ENCODE measurements around the gene B3GNT8. TPM values are rescaled to one million over a fixed set of nuclear protein-coding genes. Genes with fewer than 3 reads are reported as not detected.

Gene B3GNT8
- total RNA-seq, 5 donors from 2014 or later (not counting 1 experiment from before 2014, with no cell fraction given) = 0.76 to 5.0 (median 1.3) TPM

DNA sequence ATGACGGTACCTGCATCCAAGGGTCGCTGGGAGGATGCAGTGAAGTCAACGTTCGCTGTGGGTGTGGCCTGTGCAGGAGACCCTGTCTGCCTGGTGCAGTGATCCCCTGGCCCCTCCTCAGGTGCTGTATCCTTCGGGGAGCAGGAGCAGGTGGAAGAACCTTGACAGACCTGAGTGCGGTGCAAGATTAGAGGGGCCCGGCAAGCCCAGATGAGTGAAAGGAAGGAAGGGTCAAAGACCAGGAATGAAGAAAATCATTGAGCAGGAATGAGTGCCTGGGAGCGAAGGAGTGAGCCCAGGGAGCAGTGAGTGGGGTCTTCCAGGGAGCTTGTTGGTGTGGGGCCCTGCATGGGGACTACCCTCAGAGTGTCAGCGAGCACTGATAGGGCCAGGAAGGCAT, 12.7 kb downstream of the B3GNT8 start:
- Histone ChIP-seq H3K4me3 (ENCODE audit: control insufficient read depth in 1 of 2, extremely low read depth in 1 of 2, low read length in 1 of 2) (no peak overlapping the region), H3K9me3 (no peaks in the 10 kb centered on the region), H3K27me3 (replicated peaks in 1 of 2; ENCODE audit: control insufficient read depth in 2 of 2, extremely low read depth in 1 of 2, insufficient read depth in 2 of 2, low read length in 1 of 2) (no peaks in the 10 kb centered on the region), H3K36me3 (ENCODE audit: control insufficient read depth in 2 of 2, extremely low read depth in 1 of 2, insufficient read depth in 1 of 2, low read length in 1 of 2) (peaks cover 36 to 72% of the 10 kb centered on the region in 2 donors), H3K4me1 (ENCODE audit: control insufficient read depth in 1 of 2, extremely low read depth in 1 of 2, insufficient read depth in 2 of 2, low read length in 2 of 2) (peaks cover 0 to 5% of the 10 kb centered on the region in 2 experiments), H3K27ac (ENCODE audit: low read length) (no peak overlapping the region)
- Mint-ChIP-seq H3K27me3 (no peaks in the 10 kb centered on the region), H3K4me1 (peaks cover 7 to 8% (median 7%) of the 10 kb centered on the region in 3 donors), H3K36me3 (peaks cover 44% of the 10 kb centered on the region), H3K9me3 (no peaks in the 10 kb centered on the region), H3K27ac (no peak overlapping the region), H3K4me3 (no peak overlapping the region)
- ChIA-PET CTCF (no interaction called here), POLR2A (no interaction called here)
- DNase-seq (no peak), ATAC-seq (replicated peaks in 1 of 4) (no peak)
- 98% methylated on average over 7 of the region's 9 CpGs for WGBS (ENCODE audit: insufficient coverage)

DNA sequence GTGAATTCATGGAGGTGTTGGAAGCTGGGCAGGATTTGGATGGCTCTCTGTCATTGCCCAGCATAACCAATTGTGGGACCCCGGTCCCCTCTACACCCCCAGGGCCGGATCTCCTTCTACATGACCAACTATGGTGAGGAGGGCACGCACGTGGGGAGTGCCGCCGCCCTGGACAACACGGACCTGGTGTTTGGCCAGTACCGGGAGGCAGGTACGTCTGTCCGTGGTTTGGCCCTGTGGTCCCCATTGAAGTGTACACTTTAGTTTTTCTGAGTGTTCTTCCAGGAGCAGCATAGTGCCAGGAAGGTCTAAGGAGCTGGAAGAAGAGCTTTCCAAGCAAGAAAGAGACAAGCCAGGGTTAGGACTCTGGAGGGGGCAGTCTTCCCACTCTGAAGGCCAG, 13.2 kb downstream of the B3GNT8 start:
- H3K4me3 ChIP-seq (ENCODE audit: control insufficient read depth in 1 of 2, extremely low read depth in 1 of 2, low read length in 1 of 2) = no peak overlapping the region
- peaks cover 0 to 5% of the 10 kb centered on the region in 2 experiments for H3K4me1 ChIP-seq (ENCODE audit: control insufficient read depth in 1 of 2, extremely low read depth in 1 of 2, insufficient read depth in 2 of 2, low read length in 2 of 2)
- Mint-ChIP-seq H3K4me3 (no peak overlapping the region), H3K4me1 (peaks cover 10 to 12% (median 12%) of the 10 kb centered on the region in 3 donors), H3K27me3 (no peaks in the 10 kb centered on the region), H3K27ac (no peak overlapping the region), H3K9me3 (no peaks in the 10 kb centered on the region), H3K36me3 (peaks cover 40% of the 10 kb centered on the region)
- peaks cover 36 to 67% of the 10 kb centered on the region in 2 donors for H3K36me3 ChIP-seq (ENCODE audit: control insufficient read depth in 2 of 2, extremely low read depth in 1 of 2, insufficient read depth in 1 of 2, low read length in 1 of 2)
- ChIA-PET POLR2A (no interaction called here), CTCF (no interaction called here)
- H3K27me3 ChIP-seq (replicated peaks in 1 of 2; ENCODE audit: control insufficient read depth in 2 of 2, extremely low read depth in 1 of 2, insufficient read depth in 2 of 2, low read length in 1 of 2) = no peaks in the 10 kb centered on the region
- 90% methylated on average over 4 of the region's 10 CpGs for WGBS (ENCODE audit: insufficient coverage)
- H3K9me3 ChIP-seq = no peaks in the 10 kb centered on the region
- no peak for DNase-seq
- H3K27ac ChIP-seq (ENCODE audit: low read length) = no peak overlapping the region
- no peak for ATAC-seq (replicated peaks in 1 of 4)

DNA sequence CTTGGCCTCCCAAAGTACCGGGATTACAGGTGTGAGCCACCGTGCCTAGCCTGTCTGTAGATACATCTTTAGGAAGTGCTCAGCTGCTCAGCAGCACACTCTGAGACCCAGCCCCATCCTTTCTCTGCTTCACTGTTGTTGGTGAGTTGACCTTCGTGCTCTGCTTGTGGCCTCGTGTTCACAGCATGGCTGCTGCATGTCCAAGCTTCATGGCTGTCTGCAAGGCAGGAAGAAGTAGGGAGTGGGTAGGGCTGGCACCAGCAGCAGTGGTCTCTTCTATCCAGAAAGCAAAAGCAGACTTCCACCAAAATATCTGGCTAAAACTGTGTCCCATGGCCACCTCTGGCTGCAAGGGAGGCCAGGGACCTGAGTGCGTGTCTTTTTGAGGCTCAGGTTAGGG, 14.2 kb downstream of the B3GNT8 start:
- no peak overlapping the region for H3K27ac ChIP-seq (ENCODE audit: low read length)
- Mint-ChIP-seq H3K36me3 (peaks cover 33% of the 10 kb centered on the region), H3K4me1 (peaks cover 10 to 14% (median 12%) of the 10 kb centered on the region in 3 donors), H3K27me3 (no peaks in the 10 kb centered on the region), H3K9me3 (no peaks in the 10 kb centered on the region), H3K4me3 (no peak overlapping the region), H3K27ac (no peak overlapping the region)
- peaks cover 0 to 5% of the 10 kb centered on the region in 2 experiments for H3K4me1 ChIP-seq (ENCODE audit: control insufficient read depth in 1 of 2, extremely low read depth in 1 of 2, insufficient read depth in 2 of 2, low read length in 2 of 2)
- H3K4me3 ChIP-seq (ENCODE audit: control insufficient read depth in 1 of 2, extremely low read depth in 1 of 2, low read length in 1 of 2) = no peak overlapping the region
- no peaks in the 10 kb centered on the region for H3K27me3 ChIP-seq (replicated peaks in 1 of 2; ENCODE audit: control insufficient read depth in 2 of 2, extremely low read depth in 1 of 2, insufficient read depth in 2 of 2, low read length in 1 of 2)
- H3K9me3 ChIP-seq = no peaks in the 10 kb centered on the region
- 100% methylated on average over 2 of the region's 5 CpGs for WGBS (ENCODE audit: insufficient coverage)
- ATAC-seq (replicated peaks in 1 of 4) = no peak
- CTCF ChIA-PET = interaction anchor here in 1 of 2 donors (0.7 kb wide), 1 partner anchor 25 kb away, joined by 8 read pairs; no protein-coding TSS in a partner anchor
- no peak for DNase-seq
- peaks cover 36 to 60% of the 10 kb centered on the region in 2 donors for H3K36me3 ChIP-seq (ENCODE audit: control insufficient read depth in 2 of 2, extremely low read depth in 1 of 2, insufficient read depth in 1 of 2, low read length in 1 of 2)
- POLR2A ChIA-PET = no interaction called here

DNA sequence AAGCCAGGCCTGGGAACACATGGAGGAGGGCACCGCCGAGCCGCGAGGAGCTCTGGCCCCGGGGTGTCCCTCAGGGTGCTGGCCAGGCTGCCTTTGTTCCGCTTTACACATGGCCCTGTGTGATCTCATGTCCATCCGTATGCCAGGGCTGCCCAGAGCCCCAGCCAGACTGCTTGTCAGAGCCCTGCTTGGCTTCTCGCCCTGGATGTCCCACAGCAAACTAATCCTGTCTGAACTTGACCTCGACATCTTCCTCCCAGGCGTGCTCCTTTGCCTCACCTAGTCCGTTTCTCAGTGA, 15.3 kb downstream of the B3GNT8 start:
- Mint-ChIP-seq H3K27me3 (no peaks in the 10 kb centered on the region), H3K4me3 (no peak overlapping the region), H3K36me3 (peaks cover 32% of the 10 kb centered on the region), H3K27ac (no peak overlapping the region), H3K4me1 (peaks cover 14 to 17% (median 14%) of the 10 kb centered on the region in 3 donors), H3K9me3 (no peaks in the 10 kb centered on the region)
- no peak overlapping the region for H3K4me3 ChIP-seq (ENCODE audit: control insufficient read depth in 1 of 2, extremely low read depth in 1 of 2, low read length in 1 of 2)
- WGBS (ENCODE audit: insufficient coverage) = 92% methylated on average over 8 of the region's 11 CpGs
- ChIA-PET CTCF (no interaction called here), POLR2A (no interaction called here)
- H3K27me3 ChIP-seq (replicated peaks in 1 of 2; ENCODE audit: control insufficient read depth in 2 of 2, extremely low read depth in 1 of 2, insufficient read depth in 2 of 2, low read length in 1 of 2) = no peaks in the 10 kb centered on the region
- no peak for DNase-seq
- H3K9me3 ChIP-seq = no peaks in the 10 kb centered on the region
- H3K27ac ChIP-seq (ENCODE audit: low read length) = no peak overlapping the region
- ATAC-seq (replicated peaks in 1 of 4) = no peak
- H3K4me1 ChIP-seq (ENCODE audit: control insufficient read depth in 1 of 2, extremely low read depth in 1 of 2, insufficient read depth in 2 of 2, low read length in 2 of 2) = peaks cover 0 to 5% of the 10 kb centered on the region in 2 experiments
- peaks cover 36 to 53% of the 10 kb centered on the region in 2 donors for H3K36me3 ChIP-seq (ENCODE audit: control insufficient read depth in 2 of 2, extremely low read depth in 1 of 2, insufficient read depth in 1 of 2, low read length in 1 of 2)

DNA sequence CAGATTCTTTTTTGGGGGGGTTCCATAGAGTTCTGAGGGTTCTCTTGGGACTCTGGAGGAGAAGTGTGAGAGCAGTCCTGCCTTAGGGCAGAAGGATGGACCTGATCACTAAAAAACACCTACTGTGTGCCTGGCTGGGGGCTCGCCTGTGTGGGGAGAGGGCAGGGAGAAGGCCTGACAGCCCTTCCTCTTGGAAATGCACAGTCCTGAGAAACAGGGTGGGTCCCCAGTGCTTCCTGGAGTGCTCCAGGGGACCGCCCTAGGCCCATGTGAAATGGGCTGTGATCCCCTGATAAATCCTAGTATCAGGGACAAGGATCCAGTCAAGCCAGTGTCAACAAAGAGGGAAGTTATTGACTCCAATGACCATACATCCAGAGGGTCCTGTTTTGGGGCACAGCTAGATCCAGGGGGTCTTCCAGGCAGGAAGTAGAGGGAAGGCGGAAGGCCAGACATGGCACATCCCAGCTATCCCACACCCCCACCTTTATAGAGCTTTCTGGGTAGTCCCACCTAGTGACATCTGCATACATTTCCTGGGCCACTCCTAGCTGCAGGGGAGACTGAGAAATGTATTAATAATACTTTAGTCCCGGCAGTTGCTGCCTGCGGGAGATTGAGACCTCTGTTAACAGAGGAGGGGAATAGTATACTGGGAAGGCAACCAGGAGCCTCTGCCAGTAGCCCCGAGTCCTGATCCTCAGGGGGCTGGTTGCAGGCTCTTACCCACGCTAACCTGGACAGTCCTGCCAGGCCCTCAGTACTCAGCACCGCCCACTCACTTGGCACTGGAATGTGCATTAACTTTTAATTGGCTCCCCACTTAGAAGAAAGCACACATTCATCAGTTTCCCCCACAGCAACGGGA, 15.8 kb downstream of the B3GNT8 start:
- Mint-ChIP-seq H3K27me3 (no peaks in the 10 kb centered on the region), H3K36me3 (peaks cover 31% of the 10 kb centered on the region), H3K27ac (no peak overlapping the region), H3K4me1 (peaks cover 14 to 17% (median 14%) of the 10 kb centered on the region in 3 donors), H3K4me3 (no peak overlapping the region), H3K9me3 (no peaks in the 10 kb centered on the region)
- Histone ChIP-seq H3K4me1 (ENCODE audit: control insufficient read depth in 1 of 2, extremely low read depth in 1 of 2, insufficient read depth in 2 of 2, low read length in 2 of 2) (peaks cover 0 to 5% of the 10 kb centered on the region in 2 experiments), H3K27me3 (replicated peaks in 1 of 2; ENCODE audit: control insufficient read depth in 2 of 2, extremely low read depth in 1 of 2, insufficient read depth in 2 of 2, low read length in 1 of 2) (no peaks in the 10 kb centered on the region), H3K4me3 (ENCODE audit: control insufficient read depth in 1 of 2, extremely low read depth in 1 of 2, low read length in 1 of 2) (no peak overlapping the region), H3K36me3 (ENCODE audit: control insufficient read depth in 2 of 2, extremely low read depth in 1 of 2, insufficient read depth in 1 of 2, low read length in 1 of 2) (peaks cover 34 to 48% of the 10 kb centered on the region in 2 donors), H3K27ac (ENCODE audit: low read length) (no peak overlapping the region), H3K9me3 (no peaks in the 10 kb centered on the region)
- CTCF ChIA-PET = no interaction called here
- no peak for ATAC-seq (replicated peaks in 1 of 4)
- 67% methylated on average over 5 of the region's 9 CpGs for WGBS (ENCODE audit: insufficient coverage)
- no peak for DNase-seq
- POLR2A ChIA-PET = no interaction called here

DNA sequence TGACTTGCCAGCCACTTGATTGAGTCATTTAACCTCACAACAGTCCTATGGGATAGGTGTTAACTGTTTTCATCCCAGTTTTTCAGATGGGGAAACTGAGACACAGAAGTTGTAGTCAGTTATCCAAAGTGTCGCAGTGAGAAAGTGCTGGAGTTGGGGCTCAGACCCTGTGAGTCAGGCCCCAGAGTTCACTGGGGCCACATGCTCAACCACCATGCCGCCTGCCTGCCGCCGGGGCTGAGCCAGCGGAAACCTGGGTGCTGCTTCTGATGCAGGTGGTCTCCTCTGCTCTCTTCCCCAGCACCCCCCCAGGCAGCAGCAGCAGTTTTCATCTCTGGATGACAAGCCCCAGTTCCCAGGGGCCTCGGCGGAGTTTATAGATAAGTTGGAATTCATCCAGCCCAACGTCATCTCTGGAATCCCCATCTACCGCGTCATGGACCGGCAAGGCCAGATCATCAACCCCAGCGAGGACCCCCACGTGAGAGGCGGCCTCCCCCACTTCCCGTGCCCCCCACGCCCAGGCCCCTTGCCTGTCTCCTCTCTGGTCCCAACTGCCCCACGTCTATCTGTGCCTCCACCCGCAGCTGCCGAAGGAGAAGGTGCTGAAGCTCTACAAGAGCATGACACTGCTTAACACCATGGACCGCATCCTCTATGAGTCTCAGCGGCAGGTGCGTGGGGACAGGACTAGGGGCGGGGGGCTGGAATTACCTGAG, 16.7 kb downstream of the B3GNT8 start:
- Mint-ChIP-seq H3K4me3 (no peak overlapping the region), H3K36me3 (peaks cover 28% of the 10 kb centered on the region), H3K9me3 (no peaks in the 10 kb centered on the region), H3K27me3 (no peaks in the 10 kb centered on the region), H3K4me1 (peaks cover 14 to 18% (median 14%) of the 10 kb centered on the region in 3 donors), H3K27ac (no peak overlapping the region)
- Histone ChIP-seq H3K27ac (ENCODE audit: low read length) (no peak overlapping the region), H3K36me3 (ENCODE audit: control insufficient read depth in 2 of 2, extremely low read depth in 1 of 2, insufficient read depth in 1 of 2, low read length in 1 of 2) (peaks cover 29 to 43% of the 10 kb centered on the region in 2 donors), H3K27me3 (replicated peaks in 1 of 2; ENCODE audit: control insufficient read depth in 2 of 2, extremely low read depth in 1 of 2, insufficient read depth in 2 of 2, low read length in 1 of 2) (no peaks in the 10 kb centered on the region), H3K9me3 (no peaks in the 10 kb centered on the region), H3K4me3 (ENCODE audit: control insufficient read depth in 1 of 2, extremely low read depth in 1 of 2, low read length in 1 of 2) (no peak overlapping the region), H3K4me1 (ENCODE audit: control insufficient read depth in 1 of 2, extremely low read depth in 1 of 2, insufficient read depth in 2 of 2, low read length in 2 of 2) (peaks cover 0 to 5% of the 10 kb centered on the region in 2 experiments)
- POLR2A ChIA-PET = no interaction called here
- DNase-seq = no peak
- ATAC-seq (replicated peaks in 1 of 4) = no peak
- CTCF ChIA-PET = no interaction called here
- 95% methylated on average over 18 of the region's 23 CpGs for WGBS (ENCODE audit: insufficient coverage)

Measured in T-cell (primary cell).